K562 (cell line): ENCODE data around the gene SFTPA2. TPM values are rescaled to one million over a fixed set of nuclear protein-coding genes. Genes with fewer than 3 reads are reported as not detected.

Experiments
- ATAC-seq: fragments of 200-7000 bp; cut with Tn5 transposase; 3 replicates; pipeline ENCODE4 v1.9.1; 2020; ENCODE audit warnings: moderate library complexity
- BruUV-seq: library from RNA; stranded (reverse); fragments of 400-500 nt; replicated peaks from 2 replicates; lab custom pipeline; 2021; lab: Mats Ljungman, UMichigan
- CTCF ChIA-PET: fragments of 300-600 bp; formaldehyde crosslinking; extraction: SDS; loops from one replicate; lab custom pipeline; 2021; ENCODE audit warnings: low intra/inter-chr PET ratio; lab: Yijun Ruan, JAX
- POLR2A ChIA-PET: fragments of 300-600, 350-650 bp; sonication (Branson Sonifier 250); formaldehyde crosslinking; extraction: SDS; loops from one replicate; lab custom pipeline; 2021; ENCODE audit warnings: antibody characterized with exemption, inconsistent platforms; lab: Yijun Ruan, JAX
- DNase-seq, 4 experiments: peaks; one replicate each; pipeline versions ENCODE4 v3.0.0 to v3.0.0-alpha.2; 2011 to 2018; ENCODE audit warnings: low spot score in 3 of 4, mixed read lengths in 3 of 4; ENCODE audit errors: extremely low read depth in 1 of 4
- FAIRE-seq: peaks from 2 replicates; lab custom pipeline; 2011; peaks lifted over from hg19 to GRCh38; lab: Jason Lieb, UNC
- H2AFZ ChIP-seq: 2 replicates; pipeline ENCODE4 v1.6.0; 2011; ENCODE audit warnings: low read depth, low read length, control low read depth, inconsistent platforms
- H3K27ac ChIP-seq: fragments of 200-600 bp; 3 replicates; pipeline ENCODE4 v1.8.0; 2011; ENCODE audit warnings: low read depth, mild to moderate bottlenecking, control low read depth, inconsistent platforms, low read length, moderate library complexity, mixed read lengths; ENCODE audit errors: extremely low read depth
- H3K27me3 ChIP-seq, 2 experiments: fragments of 300-600 bp in 1 of 2; 2 replicates in 1 of 2; 3 replicates in 1 of 2; pipeline versions ENCODE4 v1.6.0 to v1.8.0; 2011; ENCODE audit warnings: inconsistent platforms in 2 of 2, low read length in 2 of 2, mild to moderate bottlenecking in 1 of 2, mixed read lengths in 1 of 2, moderate library complexity in 1 of 2; ENCODE audit not compliant: control insufficient read depth in 2 of 2, insufficient read depth in 2 of 2
- H3K36me3 ChIP-seq: fragments of 300-600 bp; 3 replicates; pipeline ENCODE4 v1.8.0; 2011; ENCODE audit warnings: mild to moderate bottlenecking, low read length, inconsistent platforms; ENCODE audit not compliant: control insufficient read depth, insufficient read depth
- H3K4me1 ChIP-seq, 2 experiments: fragments of 200-600 bp in 1 of 2; replicated peaks in 1 of 2; 2 replicates in 1 of 2; 3 replicates in 1 of 2; pipeline versions ENCODE4 v1.5.1 to v1.8.0; 2011; ENCODE audit warnings: inconsistent platforms in 2 of 2, low read length in 2 of 2, mild to moderate bottlenecking in 1 of 2, mixed read lengths in 1 of 2, moderate library complexity in 1 of 2; ENCODE audit not compliant: control insufficient read depth in 2 of 2, insufficient read depth in 2 of 2
- H3K4me2 ChIP-seq: 2 replicates; pipeline ENCODE4 v1.6.1; 2011; ENCODE audit warnings: low read length, control low read depth, inconsistent platforms, mixed read lengths; ENCODE audit not compliant: insufficient read depth
- H3K4me3 ChIP-seq: fragments of 200-600 bp; sonication (generic), shearing (Covaris generic); 2 replicates; pipeline ENCODE4 v1.5.1; 2016; ENCODE audit warnings: control low read depth, inconsistent platforms
- H3K79me2 ChIP-seq: fragments of 200-600 bp; 3 replicates; pipeline ENCODE4 v1.8.0; 2011; ENCODE audit warnings: low read length, inconsistent platforms; ENCODE audit not compliant: control insufficient read depth, insufficient read depth
- H3K9ac ChIP-seq, 2 experiments: 2 replicates each; pipeline versions ENCODE4 v1.6.0 to v1.6.1; 2011; ENCODE audit warnings: low read depth in 2 of 2, low read length in 2 of 2, control low read depth in 1 of 2, inconsistent platforms in 1 of 2, mild to moderate bottlenecking in 1 of 2, mixed read lengths in 1 of 2; ENCODE audit not compliant: insufficient read depth in 1 of 2
- H3K9me1 ChIP-seq: one replicate; pipeline ENCODE4 v1.6.0; 2011; ENCODE audit warnings: inconsistent platforms, mild to moderate bottlenecking, low read length, moderate library complexity; ENCODE audit not compliant: control insufficient read depth, insufficient read depth
- H3K9me3 ChIP-seq: replicated peaks from 2 replicates; pipeline ENCODE4 v1.5.1; 2011; ENCODE audit warnings: low read depth, low read length, inconsistent platforms; ENCODE audit not compliant: control insufficient read depth, insufficient read depth
- H4K20me1 ChIP-seq: replicated peaks from 2 replicates; pipeline ENCODE4 v1.6.1; 2011; ENCODE audit warnings: low read length, inconsistent platforms, mixed read lengths; ENCODE audit not compliant: control insufficient read depth, insufficient read depth
- CC2D1A ChIP-seq: fragments of 450-650 bp; IDR thresholded peaks from 2 replicates; pipeline ENCODE4 v1.6.1; 2017; ENCODE audit warnings: mild to moderate bottlenecking
- CTCFL ChIP-seq: IDR thresholded peaks from 2 replicates; pipeline ENCODE4 v1.6.1; 2011; ENCODE audit warnings: borderline replicate concordance, low read depth, mild to moderate bottlenecking, moderate library complexity, low read length; ENCODE audit not compliant: insufficient read depth, poor library complexity, severe bottlenecking
- GTF2B ChIP-seq: IDR thresholded peaks from 2 replicates; pipeline ENCODE4 v1.6.1; 2011; ENCODE audit not compliant: insufficient read length; ENCODE audit errors: extremely low read depth
- JUN ChIP-seq, 2 experiments: sonication (generic) in 1 of 2; formaldehyde crosslinking in 1 of 2; IDR thresholded peaks; 2 replicates each; pipeline versions ENCODE4 v1.6.1 to v1.8.0; 2012 to 2022; ENCODE audit warnings: borderline replicate concordance in 2 of 2, mild to moderate bottlenecking in 2 of 2, improper control_type of control experiment in 1 of 2, low read depth in 1 of 2, low read length in 1 of 2, missing genetic modification reagents in 1 of 2
- L3MBTL2 ChIP-seq: fragments of 450-650 bp; IDR thresholded peaks from 2 replicates; pipeline ENCODE4 v1.6.1; 2016; ENCODE audit warnings: mild to moderate bottlenecking, moderate library complexity
- MAZ ChIP-seq, 2 experiments: fragments of 450-650 bp in 1 of 2; sonication (generic) in 1 of 2; formaldehyde crosslinking; IDR thresholded peaks in 1 of 2; conservative IDR thresholded peaks in 1 of 2; 2 replicates each; pipeline versions ENCODE4 v1.4.0 to v1.5.0; 2020; ENCODE audit warnings: mild to moderate bottlenecking in 1 of 2, missing genetic modification reagents in 1 of 2
- MCM7 ChIP-seq, 2 experiments: fragments of 450-650 bp; IDR thresholded peaks; 2 replicates each; pipeline ENCODE4 v1.6.1; 2016 to 2018
- MIER1 ChIP-seq: fragments of 450-650 bp; IDR thresholded peaks from 2 replicates; pipeline ENCODE4 v1.6.1; 2016; ENCODE audit warnings: antibody characterized with exemption, mild to moderate bottlenecking, low read depth
- RCOR1 ChIP-seq, 2 experiments: IDR thresholded peaks; 2 replicates each; pipeline ENCODE4 v1.6.1; 2012; ENCODE audit warnings: low read depth in 2 of 2, low read length in 2 of 2, borderline replicate concordance in 1 of 2, improper control_type of control experiment in 1 of 2
- SMC3 ChIP-seq: conservative IDR thresholded peaks from 2 replicates; pipeline ENCODE4 v1.6.1; 2011; ENCODE audit warnings: low read depth, low read length, improper control_type of control experiment; ENCODE audit not compliant: insufficient read depth
- ZBTB34 ChIP-seq: fragments of 250-450 bp; sonication (Bioruptor Pico); IDR thresholded peaks from 2 replicates; pipeline ENCODE4 v1.8.0; 2021; ENCODE audit warnings: mild to moderate bottlenecking, moderate library complexity
- ZNF316 ChIP-seq: fragments of 450-650 bp; IDR thresholded peaks from 2 replicates; pipeline ENCODE4 v1.6.1; 2016
- ZNF551 ChIP-seq: fragments of 250-450 bp; sonication (Bioruptor Pico); IDR thresholded peaks from 2 replicates; pipeline ENCODE4 v1.5.0; 2021; ENCODE audit warnings: mild to moderate bottlenecking, moderate library complexity
- ZNF717 ChIP-seq: fragments of 250-450 bp; sonication (Bioruptor Pico); IDR thresholded peaks from 2 replicates; pipeline ENCODE4 v1.5.0; 2021
- ZNF740 ChIP-seq, 3 experiments: fragments of 200-800 bp in 1 of 3; sonication (Bioruptor generic) in 1 of 3; sonication (generic) in 1 of 3; formaldehyde crosslinking in 1 of 3; IDR thresholded peaks; 2 replicates each; pipeline versions ENCODE4 v1.6.1 to v1.8.0; 2016 to 2022; ENCODE audit warnings: mild to moderate bottlenecking in 2 of 3, missing compliant biosample characterization in 2 of 3, missing genetic modification characterization in 2 of 3, missing genetic modification reagents in 1 of 3
- WGBS: fragments of 100-300 bp; shearing (Covaris generic); methylation state at CpG from one replicate; pipeline ENCODE4 v1.1.6; 2016; ENCODE audit warnings: low coverage, mixed read lengths; ENCODE audit not compliant: insufficient coverage; ENCODE audit errors: missing lambda C conversion rate; 5-methylcytosine and 5-hydroxymethylcytosine counted together
- in situ Hi-C: fragments of 300-500 bp; cut with MboI; formaldehyde crosslinking; loops from 4 replicates; pipeline ENCODE4 v1.15.0; 2018; ENCODE audit warnings: inconsistent platforms, mixed read lengths
- intact Hi-C: fragments of 100-400 bp; cut with micrococcal nuclease; formaldehyde crosslinking; loops from 2 replicates; pipeline ENCODE4 v1.14.2; 2022
- polyA plus RNA-seq, 8 experiments: library from polyadenylated mRNA; depleted of rRNA in 4 of 8; stranded (reverse) in 5 of 8; unstranded in 3 of 8; fragments of >200 nt; fragmentation: Nextera tagmentation in 2 of 8; fragmentation: Illumina TruSeq in 1 of 8; extraction: Ambion mirVana in 2 of 8; extraction: Trizol in 1 of 8; gene quantifications; 2 replicates each; pipeline versions ENCODE4 v1.2.1 to v1.2.3, GENCODE V29; 2011 to 2014; ENCODE audit warnings: inconsistent platforms in 1 of 8, missing spikeins in 1 of 8
- total RNA-seq, 7 experiments: library from RNA; depleted of rRNA in 6 of 7; stranded (reverse); fragments of >200 nt in 6 of 7; fragmentation: Illumina TruSeq in 2 of 7; extraction: Trizol in 2 of 7; gene quantifications; 2 replicates each; pipeline versions ENCODE4 v1.2.1 to v1.2.3, GENCODE V29; 2011 to 2021; ENCODE audit warnings: low replicate concordance in 1 of 7

SFTPA2 gene
- total and polyA plus RNA-seq, 9 of the 15 experiments (the other 6 are each of a cell fraction or from before 2014, with no cell fraction given) = 4.1 TPM; not detected in 8

DNA sequence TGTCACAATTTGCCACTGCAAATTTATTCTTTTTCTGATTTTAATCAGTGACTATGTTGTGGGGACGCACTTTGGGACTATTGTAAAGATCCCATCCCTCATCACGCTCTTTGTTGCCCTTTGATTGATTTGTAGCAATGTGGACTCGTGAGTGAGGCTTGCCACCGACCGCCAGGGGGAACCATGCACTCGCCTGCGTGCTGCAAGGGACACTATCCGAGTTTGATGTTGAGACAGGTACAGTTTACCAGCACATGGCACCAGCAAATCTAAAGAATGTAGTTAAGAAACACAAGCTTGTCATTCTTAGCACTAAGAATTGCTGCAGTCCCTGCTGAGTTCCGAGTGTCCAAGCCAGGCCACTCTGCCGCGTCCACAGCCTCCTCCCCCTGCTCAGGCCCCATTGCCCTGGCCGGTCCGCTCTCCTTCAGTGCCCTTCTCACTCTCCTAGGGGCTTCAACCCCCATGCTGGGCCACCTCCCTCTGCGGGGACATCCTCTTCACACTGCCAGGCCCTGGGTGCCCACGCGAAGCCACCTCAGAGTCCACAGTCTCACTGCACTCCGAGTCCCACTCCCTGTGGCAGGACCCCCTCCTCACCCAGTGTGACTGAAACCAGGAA, 2.0 kb upstream of the SFTPA2 start:
- Histone ChIP-seq H2AFZ (peak overlapping the region; percentile 67), H3K27me3 (peaks cover 0 to 26% of the 10 kb centered on the region in 2 experiments; a peak in 3 of 5 replicates), H3K9me3 (no peaks in the 10 kb centered on the region), H4K20me1 (no peaks in the 10 kb centered on the region), H3K9ac (no peak overlapping the region), H3K36me3 (no peaks in the 10 kb centered on the region), H3K9me1 (no peaks in the 10 kb centered on the region), H3K79me2 (no peaks in the 10 kb centered on the region), H3K4me2 (peak overlapping the region; percentile 56), H3K4me3 (no peak overlapping the region; the same call in 1 of the 2 replicates), H3K27ac (no peak overlapping the region), H3K4me1 (peaks cover 0 to 5% of the 10 kb centered on the region in 2 experiments; a peak in 1 of 5 replicates)
- intact Hi-C loops (loop anchor here (1.0 to 5.0 kb wide), 4 partner anchors 47 to 569 kb away; no protein-coding TSS in a partner anchor), in situ Hi-C loops (loop anchor here (10.0 kb wide), 1 partner anchor 373 kb away; no protein-coding TSS in a partner anchor)
- FAIRE-seq (peak; percentile 94), DNase-seq (peak; percentile 59 to 78 (median 66)), ATAC-seq (peak; percentile 96)
- ChIA-PET POLR2A (no interaction called here), CTCF (interaction anchor here (1.3 to 1.7 kb wide), 2 partner anchors 10 to 367 kb away, joined by 4 to 12 read pairs; no protein-coding TSS in a partner anchor)
- 1% methylated on average over 17 of the region's 17 CpGs for whole genome bisulfite sequencing
- BruUV-seq = no TSS peak
- TF ChIP-seq CC2D1A (peak; percentile 72; the same call in 1 of the 2 replicates), ZNF316 (no peak), JUN (IDR thresholded peaks at IDR 0.05; ENCODE audit: borderline replicate concordance, low read depth, low read length) (0 out of 2 replicates have a peak, but pooled peaks have one; percentile 14), JUN (CRISPR knock-in tag; IDR thresholded peaks at IDR 0.05; ENCODE audit: borderline replicate concordance) (no peak), ZBTB34 (CRISPR knock-in tag) (no peak), MCM7 (IDR thresholded peaks at IDR 0.05) (no peak), ZNF740 (CRISPR knock-in tag; IDR thresholded peaks at IDR 0.05) (no peak), ZNF740 (tag; IDR thresholded peaks at IDR 0.05) (no peak), L3MBTL2 (peak; percentile 38; the same call in 1 of the 2 replicates), CTCFL (peak; percentile 85), RCOR1 (IDR thresholded peaks at IDR 0.05; ENCODE audit: borderline replicate concordance in 1 of 2, low read depth in 2 of 2, low read length in 2 of 2) (0 out of 4 replicates have a peak, but pooled peaks of 1 of the 2 experiments have one; percentile 8), MAZ (CRISPR knock-in tag; conservative IDR thresholded peaks at IDR 0.05 in 1 of 2, IDR thresholded peaks at IDR 0.05 in 1 of 2) (no peak), ZNF717 (no peak), MIER1 (no peak), SMC3 (peak; percentile 97), ZNF551 (CRISPR knock-in tag) (no peak), GTF2B (no peak)
